Esophagus muscularis mucosa (tissue), 3 donors: Measurements from ENCODE around the gene DISP3.

ENCODE experiments used
- CTCF ChIP-seq, 3 experiments: fragments of 200-600 bp in 2 of 3; fragments of 450-650 bp in 1 of 3; sonication (generic) in 2 of 3; IDR thresholded peaks; one replicate each; pipeline ENCODE4 v1.5.1; 2017 to 2019; ENCODE audit warnings: antibody characterized with exemption in 3 of 3, mild to moderate bottlenecking in 2 of 3, moderate library complexity in 1 of 3
- POLR2AphosphoS5 ChIP-seq, 2 donors: sonication (generic); formaldehyde crosslinking; IDR thresholded peaks; one replicate each; pipeline ENCODE4 v1.6.1; 2017; ENCODE audit warnings: antibody characterized with exemption in 2 of 2

GRCh38 chr1:11492235-11492634 is 13.3 kb downstream of the DISP3 start:
- no peak for TF ChIP-seq CTCF (IDR thresholded peaks at IDR 0.05)
- TF ChIP-seq POLR2AphosphoS5 (IDR thresholded peaks at IDR 0.05) = no peak
